GM19328 (cell line): ENCODE measurements around the gene SLC38A1.
"Not testable (repeated sequence)": the region's sequence is repeated elsewhere in the genome, so short reads cannot be mapped to it uniquely, and the experiment has no call there.

Source experiments
- ATAC-seq: cut with Tn5 transposase; IDR thresholded peaks from one replicate; pipeline ENCODE4 v1.9.1; 2021; ENCODE audit warnings: mild to moderate bottlenecking, moderate library complexity; ENCODE audit not compliant: unreplicated experiment

Gene SLC38A1

GRCh38 chr12:46174061-46174662 lies 94.7 kb downstream of the SLC38A1 start:
- peak; percentile 41 for ATAC-seq

GRCh38 chr12:46168426-46168825 lies 100.4 kb downstream of the SLC38A1 start:
- ATAC-seq: no peak

GRCh38 chr12:46167412-46167811 lies 101.4 kb downstream of the SLC38A1 start:
- no peak for ATAC-seq

- no peak for ATAC-seq
These were observed 103.7 kb downstream of the SLC38A1 start for GRCh38 chr12:46165191-46165590.

- no peak for ATAC-seq
These were observed 104.6 kb downstream of the SLC38A1 start for GRCh38 chr12:46164186-46164761.

GRCh38 chr12:46162549-46163076 lies 106.2 kb downstream of the SLC38A1 start:
- not testable (repeated sequence) for ATAC-seq

GRCh38 chr12:46160981-46161690 lies 107.7 kb downstream of the SLC38A1 start:
- no peak for ATAC-seq

- ATAC-seq: no peak
These were observed 108.5 kb downstream of the SLC38A1 start for GRCh38 chr12:46160101-46160980.

GRCh38 chr12:46159309-46159901 lies 109.4 kb downstream of the SLC38A1 start:
- ATAC-seq: no peak

GRCh38 chr12:46158501-46158900 lies 110.3 kb downstream of the SLC38A1 start:
- no peak for ATAC-seq

GRCh38 chr12:46154221-46154985 lies 114.4 kb downstream of the SLC38A1 start:
- no peak for ATAC-seq

- ATAC-seq: no peak
These were observed 115.5 kb downstream of the SLC38A1 start for GRCh38 chr12:46153268-46153872.

GRCh38 chr12:46152456-46152855 lies 116.4 kb downstream of the SLC38A1 start:
- no peak for ATAC-seq

GRCh38 chr12:46150735-46151134 lies 118.1 kb downstream of the SLC38A1 start:
- ATAC-seq: no peak

- no peak for ATAC-seq
These were observed 118.9 kb downstream of the SLC38A1 start for GRCh38 chr12:46149905-46150304.

- ATAC-seq: no peak
These were observed 119.8 kb downstream of the SLC38A1 start for GRCh38 chr12:46149079-46149464.

GRCh38 chr12:46148327-46149078 lies 120.3 kb downstream of the SLC38A1 start:
- no peak for ATAC-seq

GRCh38 chr12:46147144-46147543 lies 121.7 kb downstream of the SLC38A1 start:
- no peak for ATAC-seq

- ATAC-seq: no peak
These were observed 123.0 kb downstream of the SLC38A1 start for GRCh38 chr12:46145881-46146280.
